Activated naive CD4-positive, alpha-beta T cell treated with anti-CD3 and anti-CD28 coated beads, Interleukin-2, amount 10 ng/mL, durations not matched to agents 7 days and 5 days (primary cell): Measurements from ENCODE around the gene FAM78B.
A peak's percentile ranks its signal among the peaks of the same experiment; 100 is the strongest.

Source experiments
- CTCF ChIA-PET: fragments of 350-600 bp; sonication (Branson Sonifier 250); formaldehyde crosslinking; loops from one replicate; lab custom pipeline; 2021; ENCODE audit warnings: antibody characterized with exemption; lab: Charles Lee
- DNase-seq: peaks from one replicate; pipeline ENCODE4 v3.0.0-alpha.2; 2020
- H3K27ac Mint-ChIP-seq: one replicate; pipeline ENCODE4 v1.8.0; 2021; ENCODE audit warnings: mild to moderate bottlenecking, moderate library complexity, mixed read lengths
- H3K27me3 Mint-ChIP-seq: one replicate; pipeline ENCODE4 v1.8.0; 2021; ENCODE audit warnings: mild to moderate bottlenecking, mixed read lengths
- H3K36me3 Mint-ChIP-seq: one replicate; pipeline ENCODE4 v1.8.0; 2021; ENCODE audit warnings: mixed read lengths
- H3K4me1 Mint-ChIP-seq: one replicate; pipeline ENCODE4 v1.8.0; 2021; ENCODE audit warnings: mixed read lengths
- H3K4me3 Mint-ChIP-seq: one replicate; pipeline ENCODE4 v1.8.0; 2021; ENCODE audit warnings: mild to moderate bottlenecking, moderate library complexity, mixed read lengths
- H3K9me3 Mint-ChIP-seq: one replicate; pipeline ENCODE4 v1.8.0; 2021; ENCODE audit warnings: mixed read lengths

The FAM78B gene

DNA sequence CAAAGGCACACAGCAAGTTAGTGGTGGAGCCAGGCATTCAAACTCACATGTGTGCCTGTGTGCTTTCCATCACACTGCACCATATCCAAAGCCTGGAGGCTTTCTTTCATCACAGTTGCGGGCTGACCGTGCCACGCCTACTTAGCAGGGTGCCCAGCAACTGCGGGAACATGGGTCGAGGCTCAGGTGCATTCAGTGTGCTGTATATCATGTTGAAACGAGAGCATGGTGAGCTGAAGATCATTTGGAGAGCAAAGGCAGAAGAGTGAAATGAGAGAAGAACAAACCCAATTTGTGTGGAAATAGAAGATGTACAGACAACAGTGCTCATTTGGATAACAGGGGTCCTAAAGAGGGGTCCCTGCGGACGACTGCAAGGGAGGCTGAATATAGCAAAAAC, 46.5 kb downstream of the FAM78B start:
- H3K27ac Mint-ChIP-seq: no peak overlapping the region
- CTCF ChIA-PET: no interaction called here

DNA sequence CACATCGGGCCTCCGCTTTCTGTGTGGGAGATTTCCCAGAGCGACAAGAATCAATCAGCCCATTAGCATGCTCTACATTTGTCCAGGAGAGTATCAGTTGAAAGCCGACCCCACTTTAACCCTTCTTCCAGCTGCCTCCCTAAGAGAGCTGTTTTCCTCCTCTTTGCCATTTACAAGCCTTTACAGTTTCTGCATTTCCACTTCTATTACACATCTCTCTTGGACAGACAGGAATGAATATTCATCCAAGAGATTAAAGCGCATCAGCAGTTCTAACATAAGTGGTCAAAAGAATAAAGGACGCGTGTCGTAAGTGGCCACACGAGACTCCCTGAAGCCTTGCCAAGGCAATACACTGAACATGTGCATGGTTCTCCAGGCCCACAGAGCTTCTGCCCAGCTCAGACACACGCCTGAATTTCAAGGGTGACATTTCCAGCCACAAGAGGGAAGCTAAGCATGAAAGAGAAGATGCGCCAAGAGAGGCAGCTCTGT, 47.3 kb downstream of the FAM78B start:
- CTCF ChIA-PET: no interaction called here
- Mint-ChIP-seq H3K27ac (no peak overlapping the region), H3K9me3 (no peaks in the 10 kb centered on the region), H3K36me3 (no peaks in the 10 kb centered on the region), H3K4me1 (no peaks in the 10 kb centered on the region), H3K27me3 (no peaks in the 10 kb centered on the region), H3K4me3 (no peak overlapping the region)
- no peak for DNase-seq

More for the DNA sequence above, 46.5 kb downstream of the FAM78B start:
- H3K36me3 Mint-ChIP-seq: no peaks in the 10 kb centered on the region
- H3K4me3 Mint-ChIP-seq: no peak overlapping the region
- H3K27me3 Mint-ChIP-seq: no peaks in the 10 kb centered on the region
- no peak for DNase-seq
- no peaks in the 10 kb centered on the region for H3K9me3 Mint-ChIP-seq
- no peaks in the 10 kb centered on the region for H3K4me1 Mint-ChIP-seq

DNA sequence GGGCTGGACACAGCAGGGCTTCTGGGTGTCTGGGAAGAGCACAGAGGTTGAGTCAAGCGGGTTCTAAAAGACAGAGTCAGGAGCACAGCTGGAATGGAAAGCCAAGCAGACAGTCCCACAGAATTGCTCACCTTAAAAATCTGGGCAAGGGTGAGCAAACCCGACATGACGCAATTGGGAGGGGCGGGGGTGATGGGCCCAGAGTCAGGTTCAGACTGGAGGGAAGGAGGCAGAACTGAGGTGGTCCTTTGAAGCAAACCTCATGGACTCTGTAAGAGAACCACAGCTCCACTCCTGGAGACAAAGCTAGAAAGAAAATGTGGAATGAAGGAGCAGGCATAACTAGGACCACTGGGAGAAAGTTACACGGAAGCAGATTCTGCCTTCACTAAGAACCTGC, 49.0 kb downstream of the FAM78B start:
- H3K4me3 Mint-ChIP-seq: no peak overlapping the region
- no peaks in the 10 kb centered on the region for H3K27me3 Mint-ChIP-seq
- no peaks in the 10 kb centered on the region for H3K4me1 Mint-ChIP-seq
- CTCF ChIA-PET: no interaction called here
- no peak for DNase-seq
- no peak overlapping the region for H3K27ac Mint-ChIP-seq
- H3K9me3 Mint-ChIP-seq: no peaks in the 10 kb centered on the region
- no peaks in the 10 kb centered on the region for H3K36me3 Mint-ChIP-seq

DNA sequence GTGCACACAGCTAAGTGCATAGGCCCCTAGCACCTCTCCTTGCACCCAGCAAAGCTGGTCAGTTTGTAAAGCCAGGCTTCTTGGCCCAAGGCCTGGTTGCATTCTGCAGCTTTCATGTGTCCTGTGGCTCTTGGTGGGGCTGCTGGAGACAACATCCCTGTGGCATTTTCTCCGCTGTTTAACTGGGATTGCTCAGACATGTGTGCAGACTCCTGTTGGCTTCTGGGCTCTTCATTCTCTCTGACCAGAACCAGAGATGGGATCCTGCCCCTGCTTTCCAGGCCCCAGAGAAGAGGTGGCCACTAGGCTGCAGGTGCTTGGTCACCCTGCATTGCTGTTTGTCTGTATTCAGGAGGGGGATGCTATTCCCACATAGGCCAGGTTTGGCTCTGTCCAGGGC, 50.8 kb downstream of the FAM78B start:
- Mint-ChIP-seq H3K9me3 (no peaks in the 10 kb centered on the region), H3K4me1 (no peaks in the 10 kb centered on the region), H3K27me3 (no peaks in the 10 kb centered on the region), H3K4me3 (no peak overlapping the region), H3K36me3 (no peaks in the 10 kb centered on the region), H3K27ac (no peak overlapping the region)
- CTCF ChIA-PET: no interaction called here
- no peak for DNase-seq

DNA sequence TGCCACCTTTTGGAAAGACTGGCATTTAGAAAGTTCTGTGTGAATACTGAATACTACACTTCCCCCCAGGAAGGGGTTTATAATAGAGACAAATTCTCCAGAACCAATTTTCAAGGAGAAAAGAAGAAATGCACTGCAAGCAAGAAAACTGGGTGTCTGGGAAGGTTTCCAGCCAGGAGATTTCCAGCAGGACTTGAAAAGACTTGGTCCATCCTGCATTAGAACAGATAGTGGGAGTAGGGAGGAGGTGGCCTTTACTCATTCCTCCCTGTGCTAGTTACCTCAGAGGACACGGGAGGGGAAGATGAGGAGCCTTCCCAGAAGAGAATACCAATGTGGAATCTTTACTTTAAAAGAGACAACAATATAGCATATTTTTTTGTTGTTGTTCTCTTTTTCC, 52.4 kb downstream of the FAM78B start:
- H3K4me3 Mint-ChIP-seq: no peak overlapping the region
- no peaks in the 10 kb centered on the region for H3K9me3 Mint-ChIP-seq
- H3K27me3 Mint-ChIP-seq: no peaks in the 10 kb centered on the region
- no peaks in the 10 kb centered on the region for H3K4me1 Mint-ChIP-seq
- DNase-seq: no peak
- CTCF ChIA-PET: no interaction called here
- H3K36me3 Mint-ChIP-seq: no peaks in the 10 kb centered on the region
- H3K27ac Mint-ChIP-seq: no peak overlapping the region

DNA sequence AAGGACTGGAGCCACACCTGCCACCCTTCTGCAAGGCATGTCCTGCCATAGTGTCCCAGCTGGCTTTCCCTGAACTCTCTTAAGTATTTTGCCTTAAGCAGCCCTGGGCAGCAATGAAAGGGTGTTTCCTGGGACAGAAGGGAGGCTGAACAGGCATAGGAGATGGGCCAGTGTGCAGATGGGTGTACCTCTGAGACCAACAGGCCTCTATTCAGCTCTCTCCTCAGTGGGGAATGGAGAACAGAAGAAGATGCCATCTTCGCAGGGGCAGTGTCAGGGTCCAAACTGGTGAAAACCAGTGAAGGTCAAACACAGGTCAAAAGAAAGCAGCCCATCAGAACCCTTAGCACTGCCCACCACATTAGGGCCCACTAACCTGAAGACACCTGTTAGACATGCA, 53.2 kb downstream of the FAM78B start:
- H3K27ac Mint-ChIP-seq: no peak overlapping the region
- H3K9me3 Mint-ChIP-seq: no peaks in the 10 kb centered on the region
- no peak overlapping the region for H3K4me3 Mint-ChIP-seq
- no peaks in the 10 kb centered on the region for H3K36me3 Mint-ChIP-seq
- no peaks in the 10 kb centered on the region for H3K4me1 Mint-ChIP-seq
- no peak for DNase-seq
- CTCF ChIA-PET: no interaction called here
- H3K27me3 Mint-ChIP-seq: no peaks in the 10 kb centered on the region

DNA sequence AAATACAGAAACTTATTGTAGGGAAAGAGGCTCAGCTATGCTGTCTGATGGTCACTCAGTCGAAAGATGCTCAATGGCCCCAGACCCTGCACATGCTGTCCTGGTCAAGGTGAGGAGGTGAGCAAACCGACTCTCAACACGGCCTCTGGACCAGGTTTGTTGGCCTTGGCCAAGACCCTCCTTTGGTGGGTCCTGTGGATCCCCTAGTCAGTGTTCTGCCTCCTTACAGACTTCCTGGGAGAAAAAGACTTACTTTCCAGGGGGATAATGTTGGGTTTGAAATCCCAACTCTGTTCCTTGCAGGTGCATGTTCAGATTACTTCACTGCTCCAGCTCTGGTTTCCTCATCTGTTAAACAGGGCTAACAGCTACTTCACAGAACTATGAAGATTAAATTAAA, 53.8 kb downstream of the FAM78B start:
- no peak for DNase-seq
- no peak overlapping the region for H3K27ac Mint-ChIP-seq
- CTCF ChIA-PET: no interaction called here
- H3K27me3 Mint-ChIP-seq: no peaks in the 10 kb centered on the region
- H3K9me3 Mint-ChIP-seq: no peaks in the 10 kb centered on the region
- no peak overlapping the region for H3K4me3 Mint-ChIP-seq
- no peaks in the 10 kb centered on the region for H3K36me3 Mint-ChIP-seq
- no peaks in the 10 kb centered on the region for H3K4me1 Mint-ChIP-seq

DNA sequence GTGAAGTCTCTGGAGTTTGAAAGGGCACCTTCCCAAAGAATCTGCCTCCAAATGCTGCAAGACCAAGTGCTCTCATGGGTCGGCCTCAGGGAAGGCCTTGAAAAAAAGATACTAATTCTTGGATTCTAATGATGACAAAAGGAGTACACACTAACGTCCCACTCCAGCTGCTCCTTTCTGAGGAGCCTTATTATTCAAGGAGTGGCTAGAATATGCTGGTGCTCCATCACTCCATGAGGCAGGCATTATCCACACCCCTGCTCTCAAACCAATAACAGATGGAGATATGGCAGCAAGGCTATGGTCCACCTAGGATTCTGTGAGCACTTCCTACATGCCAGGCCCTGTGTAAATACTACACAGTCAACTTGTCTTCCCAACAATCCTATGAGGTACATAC, 54.4 kb downstream of the FAM78B start:
- Mint-ChIP-seq H3K9me3 (no peaks in the 10 kb centered on the region), H3K4me3 (no peak overlapping the region), H3K4me1 (no peaks in the 10 kb centered on the region), H3K36me3 (no peaks in the 10 kb centered on the region), H3K27me3 (no peaks in the 10 kb centered on the region), H3K27ac (no peak overlapping the region)
- no peak for DNase-seq
- CTCF ChIA-PET: no interaction called here

DNA sequence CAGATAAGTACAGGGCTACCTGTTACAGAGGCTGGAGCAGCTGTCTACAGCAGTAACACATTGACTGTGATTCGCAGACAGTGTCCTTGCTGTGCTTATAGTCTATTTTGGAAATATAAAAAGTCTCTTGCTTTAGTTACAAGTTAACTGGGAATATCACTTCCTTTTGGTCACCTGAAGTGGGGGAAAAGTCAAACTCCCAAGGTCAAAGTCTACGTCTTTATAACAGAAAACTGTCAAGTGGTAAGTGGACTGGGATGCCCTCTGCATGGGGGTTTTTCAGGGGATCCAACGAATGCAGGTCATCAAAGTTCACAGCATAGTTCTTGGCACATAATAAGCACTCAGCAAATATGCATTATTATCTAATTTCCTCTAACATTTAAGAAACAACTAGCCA, 55.4 kb downstream of the FAM78B start:
- Mint-ChIP-seq H3K4me3 (no peak overlapping the region), H3K36me3 (no peaks in the 10 kb centered on the region), H3K4me1 (no peaks in the 10 kb centered on the region), H3K9me3 (no peaks in the 10 kb centered on the region), H3K27ac (no peak overlapping the region), H3K27me3 (no peaks in the 10 kb centered on the region)
- DNase-seq: no peak
- CTCF ChIA-PET: no interaction called here

DNA sequence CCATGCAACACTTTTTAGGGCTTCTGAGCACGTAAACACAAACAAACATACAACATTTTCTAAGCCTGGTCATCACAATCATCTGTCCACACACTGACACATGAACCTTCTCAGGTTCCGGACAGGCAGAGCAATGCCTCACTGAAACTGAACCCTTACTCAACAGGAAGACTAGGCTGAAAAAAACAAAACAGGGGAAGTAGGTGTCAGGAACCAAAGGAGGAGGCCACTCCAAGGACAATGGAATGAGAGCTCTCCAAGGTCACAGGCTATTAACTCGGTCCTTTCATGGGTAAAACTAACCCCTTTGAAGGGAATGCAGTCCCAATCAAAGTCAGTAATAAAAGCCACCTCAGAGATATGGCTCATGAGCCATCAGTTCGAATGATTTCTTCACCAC, 76.6 kb downstream of the FAM78B start:
- CTCF ChIA-PET: no interaction called here
- no peak overlapping the region for H3K27ac Mint-ChIP-seq

DNA sequence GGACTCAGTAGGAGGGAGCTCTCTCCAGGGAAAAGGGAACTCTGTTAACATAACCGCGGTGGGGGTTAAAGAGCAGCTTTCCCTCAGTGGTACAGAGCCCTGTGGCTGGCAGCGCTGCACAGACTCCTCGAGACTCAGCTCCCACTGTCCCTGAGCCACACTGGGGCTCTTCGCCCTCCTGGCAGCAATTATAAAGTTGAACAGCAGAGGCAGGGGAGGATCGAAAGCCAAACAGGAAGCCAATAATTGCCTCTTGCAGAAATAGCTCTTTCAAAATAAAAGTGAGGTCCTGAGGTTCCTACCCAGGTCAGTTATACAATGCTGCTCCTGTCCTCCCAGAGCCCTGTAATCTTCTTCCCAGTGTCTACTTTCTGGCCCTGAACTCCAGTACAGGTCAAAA, 77.0 kb downstream of the FAM78B start:
- Mint-ChIP-seq H3K4me3 (no peak overlapping the region), H3K4me1 (peaks cover 12% of the 10 kb centered on the region), H3K9me3 (no peaks in the 10 kb centered on the region), H3K27ac (no peak overlapping the region), H3K36me3 (no peaks in the 10 kb centered on the region), H3K27me3 (peaks cover 3% of the 10 kb centered on the region)
- DNase-seq: peak; percentile 37
- CTCF ChIA-PET: no interaction called here

More for the DNA sequence above, 76.6 kb downstream of the FAM78B start:
- H3K4me1 Mint-ChIP-seq: peaks cover 12% of the 10 kb centered on the region
- H3K27me3 Mint-ChIP-seq: peaks cover 3% of the 10 kb centered on the region
- H3K9me3 Mint-ChIP-seq: no peaks in the 10 kb centered on the region
- H3K36me3 Mint-ChIP-seq: no peaks in the 10 kb centered on the region
- no peak overlapping the region for H3K4me3 Mint-ChIP-seq
- DNase-seq: no peak

DNA sequence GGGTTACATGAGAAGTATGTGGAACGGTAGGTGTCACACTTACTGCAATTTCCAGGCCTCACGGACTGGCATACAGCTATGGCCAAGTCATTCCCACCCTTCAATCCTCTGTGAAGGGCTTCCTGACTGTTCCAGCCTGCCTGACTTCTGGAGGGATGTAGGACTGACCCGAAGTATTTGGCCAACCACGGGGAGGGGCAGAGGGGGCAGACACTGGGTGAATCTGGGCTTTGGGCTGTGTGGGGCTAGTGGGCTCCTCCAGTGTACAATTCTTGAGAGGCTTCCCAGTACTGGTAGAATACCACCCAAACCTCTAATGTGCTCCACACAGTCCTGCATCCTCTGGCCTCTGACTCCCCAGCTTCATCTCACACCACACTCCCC, 78.2 kb downstream of the FAM78B start:
- Mint-ChIP-seq H3K4me1 (peaks cover 20% of the 10 kb centered on the region), H3K4me3 (no peak overlapping the region), H3K36me3 (no peaks in the 10 kb centered on the region), H3K9me3 (no peaks in the 10 kb centered on the region), H3K27ac (no peak overlapping the region), H3K27me3 (no peaks in the 10 kb centered on the region)
- CTCF ChIA-PET: no interaction called here
- DNase-seq: no peak

DNA sequence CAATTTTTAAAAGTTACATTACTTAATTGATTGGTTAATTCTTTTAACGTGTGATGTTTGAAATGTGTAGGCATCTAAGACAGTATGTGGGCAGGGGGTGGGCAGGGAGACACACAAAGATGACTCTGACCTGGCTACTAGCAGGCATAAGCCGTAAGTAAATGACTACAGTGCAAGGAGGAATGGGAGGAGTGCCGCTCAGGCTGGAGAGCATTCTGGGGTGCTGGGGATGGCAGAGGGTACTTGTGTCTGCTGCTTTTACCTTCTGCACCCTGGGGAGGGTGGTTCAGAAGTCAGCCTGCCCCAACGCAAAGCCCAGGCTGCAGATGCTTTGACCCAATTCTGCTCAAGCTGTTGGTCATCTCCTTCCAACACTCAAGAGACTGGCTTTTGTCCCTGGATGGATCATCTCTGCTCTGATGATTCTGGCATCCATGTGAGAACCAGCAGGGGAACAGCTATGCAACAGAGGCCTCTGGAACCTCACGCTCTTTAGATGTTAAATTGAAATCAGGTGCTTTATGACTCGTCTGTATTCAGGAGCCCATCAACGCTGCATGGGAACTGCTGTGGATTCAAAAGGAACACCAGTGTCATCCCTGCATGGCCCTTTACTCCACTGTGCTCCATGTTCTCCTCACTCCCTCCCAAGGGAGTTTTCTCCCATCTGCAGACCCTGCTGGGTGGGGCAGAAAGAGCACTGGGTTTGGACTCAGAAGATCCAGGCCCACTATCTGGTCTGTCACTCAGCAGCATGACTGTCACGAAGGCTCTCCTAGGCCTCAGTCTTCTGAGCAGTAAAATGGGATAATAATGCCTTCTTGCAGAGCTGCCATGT, 78.8 kb downstream of the FAM78B start:
- CTCF ChIA-PET: no interaction called here
- H3K36me3 Mint-ChIP-seq: no peaks in the 10 kb centered on the region
- no peak overlapping the region for H3K27ac Mint-ChIP-seq
- peaks cover 24% of the 10 kb centered on the region for H3K4me1 Mint-ChIP-seq
- DNase-seq: no peak
- H3K9me3 Mint-ChIP-seq: no peaks in the 10 kb centered on the region
- no peak overlapping the region for H3K4me3 Mint-ChIP-seq
- H3K27me3 Mint-ChIP-seq: no peaks in the 10 kb centered on the region

DNA sequence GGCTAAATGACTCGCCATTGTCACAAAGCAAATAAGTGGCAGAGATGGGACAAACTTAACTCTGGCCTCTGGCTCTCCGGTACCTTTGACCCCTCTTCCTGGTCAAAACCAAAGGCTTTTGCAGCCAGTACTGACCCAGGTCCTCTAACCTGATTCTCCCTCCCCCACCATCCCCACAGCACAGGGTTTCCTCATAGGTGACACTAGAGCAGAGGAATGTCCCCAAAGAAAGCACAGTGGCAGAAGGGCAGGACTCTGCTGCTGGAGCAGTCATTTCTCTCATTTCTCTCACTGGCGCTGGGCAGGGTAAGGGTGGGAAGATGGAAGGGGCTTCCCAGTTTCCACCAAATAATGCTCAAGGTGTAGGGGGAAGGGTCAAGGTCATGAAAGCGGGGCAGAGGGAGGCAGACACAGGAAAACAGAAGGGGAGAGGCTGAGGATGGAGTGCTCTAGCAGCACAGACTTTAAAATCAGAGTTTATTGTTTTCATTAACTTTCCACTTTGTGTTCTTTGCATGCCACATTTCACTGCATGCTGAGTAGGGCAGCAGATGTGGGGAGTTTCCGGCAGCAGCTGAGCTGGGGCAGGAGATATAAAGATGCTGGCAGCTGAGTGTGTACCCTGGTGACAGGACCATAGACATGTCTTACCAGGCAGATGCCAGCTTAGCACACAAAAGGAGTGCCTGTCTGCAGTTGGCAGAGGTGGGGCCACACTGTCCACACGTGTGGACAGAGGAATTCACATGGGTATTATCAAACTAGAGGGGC, 80.5 kb downstream of the FAM78B start:
- H3K27ac Mint-ChIP-seq: no peak overlapping the region
- H3K4me3 Mint-ChIP-seq: no peak overlapping the region
- CTCF ChIA-PET: no interaction called here

DNA sequence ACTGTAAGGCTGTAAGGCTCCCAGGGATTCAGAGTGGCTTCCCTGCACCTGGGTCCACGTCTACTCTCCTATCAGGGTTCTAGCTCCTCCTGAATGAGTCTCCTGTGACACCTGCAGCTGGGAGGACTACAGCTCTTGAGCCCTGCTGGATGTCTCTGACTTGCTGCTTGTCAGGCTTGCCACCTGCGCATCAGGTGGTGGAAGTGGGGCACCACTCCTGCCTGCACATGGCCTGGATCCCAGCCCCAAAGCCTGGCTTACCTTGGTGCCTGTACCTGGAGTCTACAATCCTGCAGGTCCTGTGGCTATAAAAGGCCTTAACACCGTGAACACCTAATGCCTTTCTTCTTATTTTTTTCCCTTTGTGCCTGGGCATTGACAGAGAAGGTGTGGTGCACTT, 82.2 kb downstream of the FAM78B start:
- no peaks in the 10 kb centered on the region for H3K36me3 Mint-ChIP-seq
- peaks cover 50% of the 10 kb centered on the region for H3K4me1 Mint-ChIP-seq
- no peak overlapping the region for H3K4me3 Mint-ChIP-seq
- H3K27me3 Mint-ChIP-seq: no peaks in the 10 kb centered on the region
- no peaks in the 10 kb centered on the region for H3K9me3 Mint-ChIP-seq
- CTCF ChIA-PET: interaction anchor here (0.6 kb wide), 1 partner anchor 38 kb away, joined by 3 read pairs; no protein-coding TSS in a partner anchor
- H3K27ac Mint-ChIP-seq: no peak overlapping the region
- DNase-seq: no peak

More for the DNA sequence above, 80.5 kb downstream of the FAM78B start:
- no peaks in the 10 kb centered on the region for H3K9me3 Mint-ChIP-seq
- peaks cover 41% of the 10 kb centered on the region for H3K4me1 Mint-ChIP-seq
- DNase-seq: no peak
- H3K27me3 Mint-ChIP-seq: no peaks in the 10 kb centered on the region
- no peaks in the 10 kb centered on the region for H3K36me3 Mint-ChIP-seq
